ENCODE results near the gene RAB36.

RAB36 gene

GRCh38 chr22:23137905-23138561 lies 7.2 kb upstream of the RAB36 start:
- DNase-seq (ENCODE audit: low read depth), result no peak

- no peak for DNase-seq (ENCODE audit: low read depth)
Measured at GRCh38 chr22:23138584-23139435, 6.5 kb upstream of the RAB36 start.

DNA sequence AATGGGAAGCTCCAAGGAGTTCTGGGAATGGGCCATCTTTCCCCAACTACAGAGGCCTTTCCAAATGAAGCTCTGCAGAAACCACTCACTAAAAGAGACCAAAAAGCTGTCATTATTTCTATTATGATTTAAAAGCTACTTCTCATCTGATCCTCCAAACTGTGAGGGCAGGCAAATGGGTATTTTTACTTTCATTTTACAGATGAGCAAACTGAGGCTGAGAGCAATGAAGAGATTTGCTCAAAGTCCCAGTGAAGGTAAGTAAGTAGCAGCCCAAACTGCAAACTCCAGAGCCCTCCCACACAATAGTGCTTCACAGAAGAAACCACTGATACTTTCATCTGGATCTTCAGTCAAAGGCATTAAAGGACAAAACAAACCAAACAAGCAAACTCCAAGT lies 4.9 kb upstream of the RAB36 start:
- DNase-seq (ENCODE audit: low read depth), result no peak

DNA sequence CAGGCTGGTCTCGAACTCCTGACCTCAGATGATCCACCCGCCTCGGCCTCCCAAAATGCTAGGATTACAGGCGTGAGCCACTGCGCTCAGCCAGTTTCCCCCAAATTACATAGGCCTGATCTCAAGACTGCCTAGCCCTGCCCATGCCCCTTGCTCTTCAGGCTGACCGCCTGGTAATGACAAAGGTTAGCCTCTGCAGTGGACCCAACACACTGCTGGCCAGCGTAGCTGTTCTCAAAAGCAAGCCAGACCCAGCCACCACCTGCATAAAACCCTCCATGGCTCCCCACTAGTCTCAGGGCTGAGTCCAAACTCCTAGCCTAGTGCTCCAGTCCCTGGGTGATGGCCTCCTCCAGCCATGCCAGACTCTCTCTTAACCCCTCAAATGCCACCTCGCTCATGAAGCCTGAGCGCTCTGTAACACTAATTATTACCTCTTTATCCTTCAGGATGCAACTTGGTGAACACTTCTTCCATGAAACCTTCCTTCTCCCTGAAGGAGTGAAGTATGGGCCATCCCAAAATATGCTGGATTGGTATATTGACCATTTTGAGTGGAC lies 2.7 kb upstream of the RAB36 start:
- no peak for DNase-seq (ENCODE audit: low read depth)

DNA sequence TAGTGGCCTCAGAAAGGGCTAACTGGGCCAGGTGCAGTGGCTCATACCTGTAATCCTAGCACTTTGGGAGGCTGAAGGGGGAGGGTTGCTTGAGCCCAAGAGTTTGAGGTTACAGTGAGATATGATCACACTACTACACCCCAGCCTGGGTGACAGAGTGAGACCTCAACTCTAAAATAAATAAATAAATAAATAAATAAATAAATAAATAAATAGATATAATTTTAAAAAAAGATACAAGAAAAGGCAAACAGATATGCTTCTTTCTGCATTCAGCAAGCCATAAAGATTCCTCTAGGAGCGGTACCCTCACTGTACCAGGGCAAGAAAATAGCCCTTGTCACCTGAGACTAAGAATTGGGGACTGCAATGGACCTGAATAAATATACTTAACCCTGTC lies 2.2 kb upstream of the RAB36 start:
- no peak for DNase-seq (ENCODE audit: low read depth)

GRCh38 chr22:23144432-23144831 lies 845 bp upstream of the RAB36 start:
- no peak for DNase-seq (ENCODE audit: low read depth)

GRCh38 chr22:23145878-23146470 lies 697 bp downstream of the RAB36 start:
- no peak for DNase-seq (ENCODE audit: low read depth)

DNA sequence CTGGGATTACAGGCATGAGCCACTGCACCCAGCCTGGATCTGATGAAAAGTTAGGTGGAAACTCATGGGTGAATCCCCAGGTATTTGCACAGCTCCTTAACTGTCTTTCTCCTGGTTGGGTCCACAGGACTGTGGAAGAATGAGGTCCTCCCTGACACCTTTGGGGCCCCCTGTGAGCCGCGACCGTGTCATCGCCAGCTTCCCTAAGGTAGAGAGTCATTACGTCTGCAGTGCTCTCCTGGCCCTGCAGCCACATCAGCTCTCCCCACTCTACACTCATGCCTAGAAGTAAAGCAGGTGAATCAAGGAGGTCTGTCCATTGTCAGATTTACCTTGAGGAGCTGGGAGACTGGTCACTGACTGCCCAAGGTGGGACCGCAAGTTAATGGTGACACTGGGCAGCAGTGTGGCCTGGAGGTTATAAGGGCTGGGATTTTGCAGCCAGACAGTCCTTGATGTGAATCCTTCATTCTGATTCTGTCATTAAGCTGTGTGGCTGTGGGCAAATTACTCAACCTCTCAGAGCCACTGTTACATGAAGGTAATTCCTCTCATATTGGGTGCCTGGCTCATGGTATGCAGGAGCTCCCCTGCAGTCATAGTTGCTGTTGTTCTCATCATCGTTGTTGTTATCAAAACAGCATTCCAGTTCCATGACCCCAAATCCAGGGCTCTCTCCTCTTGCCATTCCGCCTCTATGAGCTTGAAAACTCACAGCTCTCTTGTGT lies 1.4 kb downstream of the RAB36 start:
- no peak for DNase-seq (ENCODE audit: low read depth)

GRCh38 chr22:23147617-23148387 lies 2.5 kb downstream of the RAB36 start:
- no peak for DNase-seq (ENCODE audit: low read depth)

GRCh38 chr22:23149743-23150238 lies 4.5 kb downstream of the RAB36 start:
- DNase-seq (ENCODE audit: low read depth), result no peak

DNA sequence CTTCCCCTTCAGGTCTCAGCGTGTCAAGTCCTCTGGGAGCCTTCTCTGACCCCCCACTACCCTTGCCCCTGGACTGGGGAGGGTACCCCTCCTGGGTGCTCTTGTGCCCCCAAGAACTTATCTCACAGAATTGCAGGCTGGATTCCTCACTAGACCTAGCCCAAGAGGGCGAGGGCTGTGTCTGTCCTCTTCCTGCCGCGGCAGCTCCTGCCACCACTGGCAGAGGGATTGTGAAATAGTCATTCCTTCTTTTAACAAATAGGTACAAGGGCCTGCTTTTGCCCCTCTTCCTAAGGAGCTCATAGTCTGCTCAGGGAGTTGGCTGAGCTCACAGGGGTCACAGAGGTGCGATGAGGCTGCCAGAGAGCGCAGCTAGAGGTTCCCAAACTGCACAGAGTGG lies 5.5 kb downstream of the RAB36 start:
- no peak for DNase-seq (ENCODE audit: low read depth)

- DNase-seq (ENCODE audit: low read depth), result no peak
Measured at GRCh38 chr22:23151827-23152226, 6.5 kb downstream of the RAB36 start.

- no peak for DNase-seq (ENCODE audit: low read depth)
Measured at GRCh38 chr22:23152238-23153114, 7.2 kb downstream of the RAB36 start.

DNA sequence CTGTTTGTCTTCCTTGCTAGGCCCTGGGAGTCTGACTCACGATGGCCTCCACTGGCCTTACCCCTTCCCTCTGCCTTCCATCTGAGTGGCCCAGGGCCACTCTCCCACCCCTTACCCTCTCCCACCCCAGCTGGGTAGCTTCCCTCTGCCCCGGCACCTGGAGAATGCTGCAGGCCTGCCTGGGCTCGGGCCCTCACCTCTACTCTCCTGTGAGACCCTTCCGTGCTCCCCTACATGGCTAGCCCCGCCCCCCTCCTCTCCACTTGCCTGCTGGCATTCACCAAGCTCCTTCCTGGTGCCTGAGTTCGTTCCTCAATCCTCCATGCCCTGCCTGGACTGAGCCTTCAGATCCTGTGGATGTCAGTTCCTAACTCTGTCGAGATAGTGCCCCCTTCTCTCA lies 8.7 kb downstream of the RAB36 start:
- no peak for DNase-seq (ENCODE audit: low read depth)

GRCh38 chr22:23154461-23154860 lies 9.2 kb downstream of the RAB36 start:
- DNase-seq (ENCODE audit: low read depth), result no peak

- DNase-seq (ENCODE audit: low read depth), result no peak
Measured at GRCh38 chr22:23155143-23155542, 9.9 kb downstream of the RAB36 start.

DNA sequence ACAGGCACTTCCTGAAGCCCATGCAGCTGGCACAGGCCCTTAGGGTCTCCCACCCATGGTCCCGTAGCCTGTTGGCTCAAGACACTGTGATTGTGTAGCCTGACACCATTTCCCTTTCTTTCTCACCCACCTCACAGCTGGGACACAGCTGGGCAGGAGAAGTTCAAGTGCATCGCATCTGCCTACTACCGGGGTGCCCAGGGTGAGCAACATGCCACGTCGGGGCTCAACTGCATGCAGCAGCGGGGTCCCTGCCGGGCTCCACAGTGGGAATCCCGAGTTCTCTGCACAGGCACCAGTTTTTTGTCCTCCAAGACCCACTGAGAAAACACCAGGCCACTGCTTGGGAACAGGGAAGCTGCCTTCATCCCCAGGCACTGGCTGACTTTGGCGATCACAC lies 10.6 kb downstream of the RAB36 start:
- DNase-seq (ENCODE audit: low read depth), result no peak

DNA sequence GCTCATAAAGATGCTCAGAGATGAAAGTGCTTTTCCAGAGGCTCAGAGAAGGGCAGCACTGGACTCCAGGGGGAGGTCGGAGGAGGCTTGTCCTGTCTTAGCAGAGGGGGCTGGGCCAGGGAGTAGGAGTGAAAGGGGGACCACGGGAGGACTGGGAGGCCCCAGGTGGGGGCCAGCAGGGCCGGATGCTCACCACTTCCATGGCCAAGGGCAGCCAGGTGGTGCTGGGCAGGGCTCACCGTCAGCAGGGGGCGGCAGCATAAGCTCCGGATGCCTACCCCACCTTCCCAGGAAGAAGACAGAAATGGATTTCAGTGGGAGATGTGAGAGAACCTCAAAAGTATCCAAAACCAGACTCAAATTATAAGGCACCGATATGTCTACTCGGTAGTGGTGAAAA lies 11.0 kb downstream of the RAB36 start:
- DNase-seq (ENCODE audit: low read depth), result no peak

DNA sequence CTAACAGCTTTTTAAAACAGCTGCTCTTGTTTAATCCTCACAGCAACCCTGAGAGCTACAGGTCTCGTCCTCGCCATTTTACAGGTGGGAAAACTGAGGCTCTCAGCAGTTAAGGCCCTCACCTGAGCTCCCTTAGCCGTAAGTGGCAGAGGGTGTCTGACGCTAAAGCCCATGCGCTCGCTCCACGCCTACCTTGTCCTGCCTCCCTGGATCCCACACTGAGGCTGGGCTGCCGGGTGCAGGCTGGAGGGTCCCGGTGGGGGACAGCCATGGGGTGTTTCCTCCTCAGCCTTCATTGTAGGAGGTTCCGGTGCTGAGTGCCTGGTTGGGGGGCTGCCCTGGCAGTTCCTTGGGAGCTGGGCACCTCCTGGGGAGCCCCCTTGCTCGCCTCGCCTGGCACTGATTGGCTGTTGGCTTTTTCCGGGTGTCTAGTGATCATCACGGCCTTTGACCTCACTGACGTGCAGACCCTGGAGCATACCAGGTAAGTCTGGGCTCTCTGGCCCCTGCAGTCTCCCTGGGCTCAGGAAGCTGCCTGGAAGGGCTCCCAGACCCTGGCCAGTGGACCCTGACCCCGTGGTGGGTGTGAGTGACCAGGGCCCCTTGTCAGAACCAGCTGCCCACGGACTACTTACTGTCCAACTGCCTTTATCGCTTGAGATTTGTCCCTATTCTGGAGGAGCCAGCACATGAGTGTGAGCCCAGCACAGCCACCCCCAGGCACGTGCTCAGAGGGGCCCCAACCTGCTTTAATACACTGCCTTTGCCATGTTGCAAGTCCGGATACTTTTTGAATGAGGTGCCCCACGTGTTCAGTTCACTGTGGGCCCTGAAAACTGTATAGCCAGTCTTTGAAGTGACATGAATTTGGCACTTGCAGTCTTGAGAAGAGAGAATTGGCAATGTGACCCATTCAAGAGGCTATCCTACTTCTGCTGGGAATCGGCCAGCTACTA lies 12.6 kb downstream of the RAB36 start:
- no peak for DNase-seq (ENCODE audit: low read depth)

Measured in GM04504 (cell line).